ENCODE data around the gene CACNA1S. TPM values are rescaled to one million over a fixed set of nuclear protein-coding genes. Genes with fewer than 3 reads are reported as not detected.

CACNA1S gene
- total RNA-seq, 4 donors from 2014 or later, result not detected

DNA sequence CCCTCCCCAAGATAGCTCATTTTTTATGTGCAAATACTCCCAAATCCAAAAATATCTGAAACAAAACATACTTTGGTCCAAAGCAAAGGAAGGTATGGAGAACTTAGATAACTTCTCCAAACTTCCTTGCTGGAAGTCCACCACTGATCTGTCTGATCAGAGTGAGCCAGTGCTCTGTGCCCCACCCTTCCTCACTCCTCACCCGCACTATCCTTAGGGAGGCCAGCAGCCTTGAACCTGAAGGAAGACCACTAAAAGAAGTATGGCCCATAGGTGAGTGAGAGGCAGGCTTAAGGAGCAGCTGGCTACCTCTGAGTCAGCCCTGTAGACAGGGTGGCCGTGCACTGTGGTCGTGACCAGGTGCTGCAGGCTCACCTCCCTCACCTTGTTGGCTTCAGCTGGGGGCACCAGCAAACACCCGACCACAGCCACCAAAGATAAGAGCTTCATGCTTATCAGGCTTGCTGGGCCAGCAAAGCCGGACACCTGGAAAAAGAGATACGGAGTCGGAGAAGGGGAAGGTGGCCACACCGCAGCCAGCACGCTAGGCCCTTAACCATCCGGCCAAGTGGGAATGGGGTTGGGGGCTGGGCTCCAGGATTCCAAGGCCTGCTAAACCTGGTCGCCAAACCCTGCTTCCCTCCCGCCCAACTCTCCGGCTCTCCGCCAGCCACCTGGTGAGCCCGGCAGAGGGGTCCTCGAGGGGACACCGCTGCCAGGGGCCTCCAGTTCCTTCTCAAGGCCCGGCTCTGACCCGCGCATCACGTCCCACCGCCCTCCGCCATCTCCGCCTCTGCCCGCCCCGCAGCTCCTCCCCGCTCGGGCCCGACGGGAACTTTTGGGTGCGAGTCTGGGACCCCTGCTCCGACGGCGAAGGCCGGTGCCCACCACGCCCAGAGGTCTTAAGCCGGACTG, 41.5 kb upstream of the CACNA1S start:
- TF ChIP-seq, protein P1, sequence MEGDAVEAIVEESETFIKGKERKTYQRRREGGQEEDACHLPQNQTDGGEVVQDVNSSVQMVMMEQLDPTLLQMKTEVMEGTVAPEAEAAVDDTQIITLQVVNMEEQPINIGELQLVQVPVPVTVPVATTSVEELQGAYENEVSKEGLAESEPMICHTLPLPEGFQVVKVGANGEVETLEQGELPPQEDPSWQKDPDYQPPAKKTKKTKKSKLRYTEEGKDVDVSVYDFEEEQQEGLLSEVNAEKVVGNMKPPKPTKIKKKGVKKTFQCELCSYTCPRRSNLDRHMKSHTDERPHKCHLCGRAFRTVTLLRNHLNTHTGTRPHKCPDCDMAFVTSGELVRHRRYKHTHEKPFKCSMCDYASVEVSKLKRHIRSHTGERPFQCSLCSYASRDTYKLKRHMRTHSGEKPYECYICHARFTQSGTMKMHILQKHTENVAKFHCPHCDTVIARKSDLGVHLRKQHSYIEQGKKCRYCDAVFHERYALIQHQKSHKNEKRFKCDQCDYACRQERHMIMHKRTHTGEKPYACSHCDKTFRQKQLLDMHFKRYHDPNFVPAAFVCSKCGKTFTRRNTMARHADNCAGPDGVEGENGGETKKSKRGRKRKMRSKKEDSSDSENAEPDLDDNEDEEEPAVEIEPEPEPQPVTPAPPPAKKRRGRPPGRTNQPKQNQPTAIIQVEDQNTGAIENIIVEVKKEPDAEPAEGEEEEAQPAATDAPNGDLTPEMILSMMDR (IDR thresholded peaks at IDR 0.05; ENCODE audit: low read depth), result no peak

DNA sequence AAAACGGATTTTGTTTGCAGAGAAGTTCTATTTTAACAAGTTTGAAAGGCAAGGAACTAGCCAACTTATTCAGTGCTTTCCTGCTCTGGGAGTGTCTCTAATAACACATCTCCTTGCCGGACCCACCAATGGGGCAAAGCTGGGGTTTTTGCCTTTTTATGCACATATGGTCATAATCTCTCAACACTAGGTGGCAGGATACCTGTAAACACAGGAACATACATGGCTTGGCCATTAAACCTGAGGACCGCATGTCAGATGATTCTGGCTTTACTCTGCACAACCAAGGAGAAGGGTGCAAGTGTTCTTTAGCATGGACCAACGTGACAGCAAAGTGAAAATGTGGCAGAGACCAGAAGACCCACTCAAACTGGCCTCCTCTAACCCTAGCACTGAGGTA, 37.2 kb upstream of the CACNA1S start:
- TF ChIP-seq, protein P1 (IDR thresholded peaks at IDR 0.05; ENCODE audit: low read depth), result no peak

DNA sequence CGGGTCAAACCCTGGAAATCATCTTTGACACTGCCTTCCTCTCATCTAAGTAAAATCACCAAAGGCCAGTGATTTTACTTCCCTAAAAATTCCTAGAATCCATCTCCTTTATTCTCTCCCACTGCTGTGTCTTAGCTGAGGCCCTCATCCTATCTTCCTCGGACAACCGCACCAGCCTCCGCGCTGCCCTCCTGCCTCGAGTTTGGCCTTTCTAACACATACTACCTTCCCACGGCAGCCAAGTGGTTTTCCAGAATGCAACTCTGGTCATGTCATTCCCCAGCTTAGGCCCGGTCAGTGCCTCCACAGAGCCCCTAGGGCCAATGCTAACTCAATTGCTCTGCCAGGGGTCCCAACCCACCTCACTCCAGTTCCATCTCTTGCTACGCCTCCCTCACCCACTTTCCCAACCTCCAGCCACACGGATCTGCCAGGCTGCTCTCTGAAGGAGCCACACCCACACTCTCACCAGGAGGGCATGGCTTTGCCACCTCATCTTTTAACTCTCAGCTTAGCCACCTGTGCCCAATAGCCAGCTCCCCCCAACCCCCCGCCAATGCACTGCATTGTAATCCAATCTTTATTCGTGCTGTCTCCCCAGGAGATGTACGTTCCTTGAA, 35.3 kb upstream of the CACNA1S start:
- TF ChIP-seq, protein P1 (IDR thresholded peaks at IDR 0.05; ENCODE audit: low read depth), result no peak

DNA sequence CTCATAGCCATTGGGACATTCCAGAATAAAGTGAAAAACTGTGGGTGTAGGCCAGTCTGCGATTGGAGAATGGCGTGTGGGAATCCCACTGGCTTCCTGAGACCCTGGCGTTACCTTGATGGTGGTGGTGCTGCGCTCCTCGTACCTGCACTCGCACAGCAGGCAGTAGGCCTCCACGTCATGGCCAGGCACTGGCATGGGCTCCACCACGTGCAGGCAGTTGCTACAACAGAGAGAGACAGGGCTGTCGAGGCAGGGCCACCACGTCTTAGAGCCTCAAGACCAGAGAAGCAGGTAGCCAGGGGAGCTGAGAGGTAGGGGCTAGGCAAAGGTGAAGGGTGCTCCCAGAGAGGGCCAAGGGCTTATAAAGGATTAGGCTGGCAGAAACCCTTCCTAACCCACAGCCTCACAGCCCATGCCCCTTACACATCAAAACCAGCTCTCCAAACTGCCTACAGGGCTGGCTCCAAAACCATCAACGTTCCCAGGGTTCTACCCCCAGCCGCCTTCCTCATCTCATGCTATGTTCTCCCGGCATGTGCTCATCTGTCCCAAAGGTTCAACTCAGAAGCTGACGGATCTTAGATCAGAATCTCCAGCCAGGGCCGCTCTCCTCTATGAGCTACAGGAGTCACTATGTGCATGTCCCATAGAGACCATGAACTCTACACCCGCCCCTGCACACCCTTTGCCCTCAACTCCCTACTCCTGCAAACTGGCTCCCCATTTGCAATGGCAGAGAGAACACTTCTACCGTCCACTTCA, 34.6 kb upstream of the CACNA1S start:
- TF ChIP-seq, protein P1 (IDR thresholded peaks at IDR 0.05; ENCODE audit: low read depth), result no peak

DNA sequence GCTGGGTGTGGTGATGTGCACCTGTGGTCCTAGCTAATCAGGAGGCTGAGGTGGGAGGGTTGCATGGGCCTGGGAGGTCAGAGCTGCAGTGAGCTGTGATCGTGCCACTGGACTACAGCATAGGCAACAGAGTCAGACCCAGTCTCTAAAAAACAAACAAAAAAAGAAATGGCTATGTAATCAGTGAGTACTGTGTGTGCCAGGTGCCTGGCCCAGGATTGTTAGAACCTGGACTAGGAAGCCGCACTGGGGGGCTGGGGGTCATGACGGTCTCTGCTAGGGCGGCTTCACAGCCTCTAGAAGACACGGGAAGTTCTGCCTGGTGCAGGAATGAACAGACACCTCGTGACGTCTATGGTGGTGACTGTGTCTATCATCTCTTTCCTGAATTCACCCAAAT, 33.6 kb upstream of the CACNA1S start:
- TF ChIP-seq, protein P1 (IDR thresholded peaks at IDR 0.05; ENCODE audit: low read depth), result no peak

DNA sequence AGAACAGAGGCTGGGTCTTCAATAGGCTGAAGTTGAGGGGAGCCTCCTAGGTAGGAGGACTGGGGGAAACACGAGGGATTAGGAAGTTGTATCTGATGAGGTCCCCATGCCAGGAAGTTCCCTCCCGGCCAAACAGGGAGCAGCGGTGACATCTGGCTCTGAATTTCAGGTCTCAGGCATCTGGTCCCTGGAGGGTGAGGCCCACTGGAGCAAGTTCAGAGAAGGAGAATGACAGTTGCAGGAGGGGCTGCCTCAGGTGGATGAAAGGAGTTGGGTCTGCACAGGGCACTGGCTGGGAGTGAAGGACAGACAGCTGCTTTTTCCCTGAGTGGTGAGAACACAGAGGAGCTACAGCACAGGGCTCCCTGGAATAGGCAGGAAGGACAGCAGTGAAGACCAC, 32.9 kb upstream of the CACNA1S start:
- TF ChIP-seq, protein P1 (IDR thresholded peaks at IDR 0.05; ENCODE audit: low read depth), result no peak

DNA sequence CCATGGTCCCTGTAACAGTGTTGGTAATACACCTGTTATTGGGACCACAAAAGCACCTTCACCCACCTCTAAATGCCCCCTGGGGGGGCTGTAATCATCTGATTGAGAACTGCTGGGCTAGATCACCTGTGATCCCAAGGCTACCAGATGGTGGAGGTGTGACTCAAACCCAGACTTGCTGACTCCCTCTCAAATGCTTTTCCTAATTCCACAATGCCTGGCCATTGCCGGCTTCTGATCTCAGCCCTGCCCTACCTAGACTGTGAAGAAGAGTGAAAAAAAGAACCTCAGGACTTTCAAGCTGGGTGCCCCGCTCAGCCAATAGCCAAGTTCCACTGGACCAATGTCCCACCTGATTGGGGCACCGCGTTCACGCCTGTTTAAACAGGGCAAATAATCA, 32.5 kb upstream of the CACNA1S start:
- TF ChIP-seq, protein P1 (IDR thresholded peaks at IDR 0.05; ENCODE audit: low read depth), result no peak
